HAP-1 (cell line): ENCODE measurements around the gene TBC1D5.
A peak's percentile ranks its signal among the peaks of the same experiment; 100 is the strongest.
"Not testable (repeated sequence)": the region's sequence is repeated elsewhere in the genome, so short reads cannot be mapped to it uniquely, and the experiment has no call there.

Experiments
- DNase-seq, 2 experiments: peaks; one replicate each; pipeline ENCODE4 v3.0.0-alpha.2; 2016 to 2020; ENCODE audit warnings: low spot score in 2 of 2
- H3K27me3 ChIP-seq: fragments of 250-450 bp; sonication (Bioruptor Pico); 2 replicates; pipeline ENCODE4 v1.5.1; 2020; ENCODE audit warnings: low read depth, mild to moderate bottlenecking, moderate library complexity
- H3K36me3 ChIP-seq: fragments of 250-450 bp; sonication (Bioruptor Pico); replicated peaks from 2 replicates; pipeline ENCODE4 v1.5.1; 2020; ENCODE audit warnings: mild to moderate bottlenecking
- H3K4me1 ChIP-seq: fragments of 250-450 bp; sonication (Bioruptor Pico); 2 replicates; pipeline ENCODE4 v1.5.1; 2020; ENCODE audit warnings: mild to moderate bottlenecking
- H3K4me3 ChIP-seq: fragments of 250-450 bp; sonication (Bioruptor Pico); 2 replicates; pipeline ENCODE4 v1.5.1; 2020; ENCODE audit warnings: mild to moderate bottlenecking, moderate library complexity
- H3K9me3 ChIP-seq: fragments of 250-450 bp; sonication (Bioruptor Pico); 2 replicates; pipeline ENCODE4 v1.5.1; 2020; ENCODE audit warnings: mild to moderate bottlenecking, moderate library complexity
- in situ Hi-C: fragments of 300-500 bp; cut with MboI; formaldehyde crosslinking; loops from 3 replicates; pipeline ENCODE4 v1.14.3; 2020; ENCODE audit warnings: low sequenced_read_pairs, inconsistent platforms, mixed read lengths

Gene TBC1D5

GRCh38 chr3:17546500-17547255 lies 195.8 kb downstream of the TBC1D5 start:
- in situ Hi-C loops, result no loop called here
- Histone ChIP-seq H3K4me1 (peaks cover 4% of the 10 kb centered on the region), H3K27me3 (no peaks in the 10 kb centered on the region), H3K9me3 (no peaks in the 10 kb centered on the region), H3K4me3 (no peak overlapping the region), H3K36me3 (no peaks in the 10 kb centered on the region)
- no peak for DNase-seq

GRCh38 chr3:17544632-17545031 lies 197.8 kb downstream of the TBC1D5 start:
- in situ Hi-C loops, result no loop called here
- no peak for DNase-seq

GRCh38 chr3:17542591-17542990 lies 199.8 kb downstream of the TBC1D5 start:
- Histone ChIP-seq H3K4me3 (no peak overlapping the region), H3K4me1 (peaks cover 13% of the 10 kb centered on the region), H3K36me3 (no peaks in the 10 kb centered on the region), H3K9me3 (no peaks in the 10 kb centered on the region), H3K27me3 (no peaks in the 10 kb centered on the region)
- no peak for DNase-seq
- in situ Hi-C loops, result no loop called here

More at GRCh38 chr3:17544632-17545031, 197.8 kb downstream of the TBC1D5 start:
- H3K9me3 ChIP-seq, result no peaks in the 10 kb centered on the region
- no peaks in the 10 kb centered on the region for H3K36me3 ChIP-seq
- no peaks in the 10 kb centered on the region for H3K27me3 ChIP-seq
- peaks cover 5% of the 10 kb centered on the region for H3K4me1 ChIP-seq
- H3K4me3 ChIP-seq, result no peak overlapping the region

- no peak overlapping the region for H3K4me3 ChIP-seq
- H3K27me3 ChIP-seq, result no peaks in the 10 kb centered on the region
- peak in 1 of 2 experiments; percentile 33 for DNase-seq
- in situ Hi-C loops, result no loop called here
- no peaks in the 10 kb centered on the region for H3K9me3 ChIP-seq
- H3K36me3 ChIP-seq, result no peaks in the 10 kb centered on the region
- peaks cover 13% of the 10 kb centered on the region for H3K4me1 ChIP-seq
Observed at GRCh38 chr3:17539436-17539835, 203.0 kb downstream of the TBC1D5 start.

GRCh38 chr3:17535274-17535673 lies 207.2 kb downstream of the TBC1D5 start:
- Histone ChIP-seq H3K4me1 (peaks cover 24% of the 10 kb centered on the region), H3K9me3 (no peaks in the 10 kb centered on the region), H3K36me3 (no peaks in the 10 kb centered on the region), H3K4me3 (no peak overlapping the region), H3K27me3 (no peaks in the 10 kb centered on the region)
- no peak for DNase-seq
- in situ Hi-C loops, result no loop called here

GRCh38 chr3:17532446-17532845 lies 210.0 kb downstream of the TBC1D5 start:
- DNase-seq, H3K4me3 ChIP-seq, in situ Hi-C loops, H3K27me3 ChIP-seq, H3K36me3 ChIP-seq, H3K9me3 ChIP-seq: not testable (repeated sequence)
- peaks cover 12% of the 10 kb centered on the region for H3K4me1 ChIP-seq

GRCh38 chr3:17529677-17530076 lies 212.8 kb downstream of the TBC1D5 start:
- DNase-seq, result no peak
- in situ Hi-C loops, result no loop called here
- H3K9me3 ChIP-seq, result no peaks in the 10 kb centered on the region

GRCh38 chr3:17518189-17519059 lies 224.0 kb downstream of the TBC1D5 start:
- Histone ChIP-seq H3K4me3 (no peak overlapping the region), H3K27me3 (no peaks in the 10 kb centered on the region), H3K36me3 (no peaks in the 10 kb centered on the region), H3K4me1 (peaks cover 4% of the 10 kb centered on the region), H3K9me3 (no peaks in the 10 kb centered on the region)
- in situ Hi-C loops, result no loop called here
- peak in 1 of 2 experiments; percentile 11 for DNase-seq

More at GRCh38 chr3:17529677-17530076, 212.8 kb downstream of the TBC1D5 start:
- peaks cover 12% of the 10 kb centered on the region for H3K4me1 ChIP-seq
- H3K36me3 ChIP-seq, result no peaks in the 10 kb centered on the region
- no peaks in the 10 kb centered on the region for H3K27me3 ChIP-seq
- H3K4me3 ChIP-seq, result no peak overlapping the region

GRCh38 chr3:17515445-17516234 lies 226.8 kb downstream of the TBC1D5 start:
- peak in 1 of 2 experiments; percentile 20 for DNase-seq
- H3K27me3 ChIP-seq, result no peaks in the 10 kb centered on the region
- H3K9me3 ChIP-seq, result no peaks in the 10 kb centered on the region
- peaks cover 5% of the 10 kb centered on the region for H3K4me1 ChIP-seq
- H3K36me3 ChIP-seq, result no peaks in the 10 kb centered on the region
- in situ Hi-C loops, result no loop called here
- no peak overlapping the region for H3K4me3 ChIP-seq

- Histone ChIP-seq H3K36me3 (no peaks in the 10 kb centered on the region), H3K27me3 (no peaks in the 10 kb centered on the region), H3K4me1 (peaks cover 12% of the 10 kb centered on the region), H3K9me3 (no peaks in the 10 kb centered on the region), H3K4me3 (no peak overlapping the region)
- in situ Hi-C loops, result no loop called here
- DNase-seq, result no peak
Observed at GRCh38 chr3:17514597-17514996, 227.8 kb downstream of the TBC1D5 start.

- H3K4me3 ChIP-seq, result no peak overlapping the region
- no peaks in the 10 kb centered on the region for H3K27me3 ChIP-seq
- in situ Hi-C loops, result no loop called here
- peaks cover 7% of the 10 kb centered on the region for H3K4me1 ChIP-seq
- H3K9me3 ChIP-seq, result no peaks in the 10 kb centered on the region
- DNase-seq, result no peak
- H3K36me3 ChIP-seq, result no peaks in the 10 kb centered on the region
Observed at GRCh38 chr3:17510265-17510664, 232.2 kb downstream of the TBC1D5 start.

GRCh38 chr3:17508180-17508752 lies 234.2 kb downstream of the TBC1D5 start:
- no peaks in the 10 kb centered on the region for H3K27me3 ChIP-seq
- DNase-seq, result no peak
- H3K36me3 ChIP-seq, result no peaks in the 10 kb centered on the region
- in situ Hi-C loops, result no loop called here
- H3K4me3 ChIP-seq, result no peak overlapping the region
- no peaks in the 10 kb centered on the region for H3K9me3 ChIP-seq
- H3K4me1 ChIP-seq, result peaks cover 7% of the 10 kb centered on the region

GRCh38 chr3:17507480-17507879 lies 235.0 kb downstream of the TBC1D5 start:
- no peaks in the 10 kb centered on the region for H3K9me3 ChIP-seq
- H3K36me3 ChIP-seq, result no peaks in the 10 kb centered on the region
- H3K27me3 ChIP-seq, result no peaks in the 10 kb centered on the region
- H3K4me1 ChIP-seq, result peaks cover 7% of the 10 kb centered on the region
- DNase-seq, result no peak
- in situ Hi-C loops, result no loop called here
- H3K4me3 ChIP-seq, result no peak overlapping the region
